Skeletal muscle satellite cell (primary cell): ENCODE data around the gene SRRM1.
"Not testable (repeated sequence)": the region's sequence is repeated elsewhere in the genome, so short reads cannot be mapped to it uniquely, and the experiment has no call there.

ENCODE experiments used
- H3K27me3 ChIP-seq: 2 replicates; pipeline ENCODE4 v1.7.0; 2013; ENCODE audit warnings: low read length; ENCODE audit not compliant: control insufficient read depth, insufficient read depth
- H3K36me3 ChIP-seq: 2 replicates; pipeline ENCODE4 v1.7.0; 2013; ENCODE audit warnings: mild to moderate bottlenecking, control low read depth, low read length; ENCODE audit not compliant: insufficient read depth
- H3K4me1 ChIP-seq: 2 replicates; pipeline ENCODE4 v1.7.0; 2013; ENCODE audit warnings: low read length; ENCODE audit not compliant: control insufficient read depth, insufficient read depth
- H3K4me2 ChIP-seq: 2 replicates; pipeline ENCODE4 v1.7.0; 2013; ENCODE audit warnings: mild to moderate bottlenecking, low read length
- H3K4me3 ChIP-seq: 2 replicates; pipeline ENCODE4 v1.7.0; 2013; ENCODE audit warnings: low read length
- H3K9ac ChIP-seq: 2 replicates; pipeline ENCODE4 v1.7.0; 2013; ENCODE audit warnings: mild to moderate bottlenecking, low read depth, low read length, moderate library complexity
- H3K9me3 ChIP-seq: replicated peaks from 2 replicates; pipeline ENCODE4 v1.7.0; 2013; ENCODE audit warnings: mild to moderate bottlenecking, control low read depth, low read length

SRRM1 gene

GRCh38 chr1:24678421-24678820 is 35.3 kb downstream of the SRRM1 start:
- not testable (repeated sequence) for H3K4me3 ChIP-seq, H3K9ac ChIP-seq, H3K4me2 ChIP-seq, H3K27me3 ChIP-seq, H3K9me3 ChIP-seq
- peaks cover 27% of the 10 kb centered on the region for H3K36me3 ChIP-seq
- peaks cover 13% of the 10 kb centered on the region for H3K4me1 ChIP-seq

- H3K4me1 ChIP-seq = peaks cover 20% of the 10 kb centered on the region
- H3K4me3 ChIP-seq = no peak overlapping the region
- H3K9me3 ChIP-seq = no peaks in the 10 kb centered on the region
- H3K36me3 ChIP-seq = peaks cover 14% of the 10 kb centered on the region
- no peaks in the 10 kb centered on the region for H3K27me3 ChIP-seq
- H3K4me2 ChIP-seq = no peak overlapping the region
- no peak overlapping the region for H3K9ac ChIP-seq
These were observed 36.6 kb downstream of the SRRM1 start for GRCh38 chr1:24679725-24680124.

- Histone ChIP-seq H3K27me3 (no peaks in the 10 kb centered on the region), H3K4me3 (no peak overlapping the region), H3K4me1 (peaks cover 21% of the 10 kb centered on the region), H3K9ac (peak overlapping the region; percentile 64), H3K9me3 (no peaks in the 10 kb centered on the region), H3K36me3 (no peaks in the 10 kb centered on the region), H3K4me2 (peak overlapping the region; percentile 67)
These were observed 40.6 kb downstream of the SRRM1 start for GRCh38 chr1:24683713-24684162.

GRCh38 chr1:24688033-24688432 is 44.9 kb downstream of the SRRM1 start:
- Histone ChIP-seq H3K4me2 (no peak overlapping the region), H3K4me1 (peaks cover 19% of the 10 kb centered on the region), H3K9ac (peak overlapping the region; percentile 36), H3K4me3 (no peak overlapping the region), H3K27me3 (no peaks in the 10 kb centered on the region), H3K36me3 (no peaks in the 10 kb centered on the region), H3K9me3 (no peaks in the 10 kb centered on the region)

- Histone ChIP-seq H3K4me1 (peaks cover 13% of the 10 kb centered on the region), H3K4me2 (peak overlapping the region; percentile 38), H3K4me3 (no peak overlapping the region), H3K27me3 (no peaks in the 10 kb centered on the region), H3K9me3 (no peaks in the 10 kb centered on the region), H3K9ac (peak overlapping the region; percentile 36), H3K36me3 (no peaks in the 10 kb centered on the region)
These were observed 45.6 kb downstream of the SRRM1 start for GRCh38 chr1:24688621-24689195.

- Histone ChIP-seq H3K4me3 (no peak overlapping the region), H3K9ac (no peak overlapping the region), H3K4me2 (no peak overlapping the region), H3K27me3 (no peaks in the 10 kb centered on the region), H3K36me3 (no peaks in the 10 kb centered on the region), H3K4me1 (peaks cover 23% of the 10 kb centered on the region), H3K9me3 (no peaks in the 10 kb centered on the region)
These were observed 47.9 kb downstream of the SRRM1 start for GRCh38 chr1:24691051-24691450.

GRCh38 chr1:24692351-24692980 is 49.4 kb downstream of the SRRM1 start:
- Histone ChIP-seq H3K36me3 (no peaks in the 10 kb centered on the region), H3K9ac (no peak overlapping the region), H3K9me3 (no peaks in the 10 kb centered on the region), H3K4me2 (no peak overlapping the region), H3K4me1 (peaks cover 23% of the 10 kb centered on the region), H3K4me3 (no peak overlapping the region), H3K27me3 (no peaks in the 10 kb centered on the region)

GRCh38 chr1:24693827-24694379 is 50.8 kb downstream of the SRRM1 start:
- Histone ChIP-seq H3K4me2 (no peak overlapping the region), H3K9ac (no peak overlapping the region), H3K27me3 (no peaks in the 10 kb centered on the region), H3K4me1 (peaks cover 16% of the 10 kb centered on the region), H3K4me3 (no peak overlapping the region), H3K36me3 (no peaks in the 10 kb centered on the region), H3K9me3 (no peaks in the 10 kb centered on the region)

GRCh38 chr1:24694380-24694843 is 51.3 kb downstream of the SRRM1 start:
- Histone ChIP-seq H3K9me3 (no peaks in the 10 kb centered on the region), H3K36me3 (no peaks in the 10 kb centered on the region), H3K4me2 (no peak overlapping the region), H3K4me3 (no peak overlapping the region), H3K9ac (no peak overlapping the region), H3K4me1 (peaks cover 15% of the 10 kb centered on the region), H3K27me3 (no peaks in the 10 kb centered on the region)

GRCh38 chr1:24695202-24695974 is 52.3 kb downstream of the SRRM1 start:
- no peaks in the 10 kb centered on the region for H3K36me3 ChIP-seq
- no peak overlapping the region for H3K9ac ChIP-seq
- H3K4me1 ChIP-seq = peaks cover 15% of the 10 kb centered on the region
- H3K4me2 ChIP-seq = no peak overlapping the region
- no peaks in the 10 kb centered on the region for H3K9me3 ChIP-seq
- H3K4me3 ChIP-seq = no peak overlapping the region
- no peaks in the 10 kb centered on the region for H3K27me3 ChIP-seq

- Histone ChIP-seq H3K4me1 (peaks cover 15% of the 10 kb centered on the region), H3K9ac (no peak overlapping the region), H3K27me3 (no peaks in the 10 kb centered on the region), H3K4me3 (no peak overlapping the region), H3K36me3 (no peaks in the 10 kb centered on the region), H3K4me2 (no peak overlapping the region), H3K9me3 (no peaks in the 10 kb centered on the region)
These were observed 53.1 kb downstream of the SRRM1 start for GRCh38 chr1:24696041-24696755.
